ACHN (cell line): Measurements from ENCODE around the gene CRYBB3.

Source experiments
- DNase-seq: peaks from one replicate; pipeline ENCODE4 v3.0.0-alpha.2; 2015
- in situ Hi-C: cut with HindIII; loops from 2 replicates; pipeline ENCODE4 v1.10.0; 2017; ENCODE audit warnings: low sequenced_read_pairs, low pct_ligation_motif_present, low pct_unique_long_range_greater_than_20kb

Gene CRYBB3

GRCh38 chr22:25199731-25200520 is at the start of gene CRYBB3:
TSS of gene CRYBB3 (plus strand) at chr22:25199858. CDS start at chr22:25201397, 1,539 bp downstream.
- in situ Hi-C loops: no loop called here
- DNase-seq: no peak

- no peak for DNase-seq
- in situ Hi-C loops: no loop called here
Observed at GRCh38 chr22:25153961-25154666, 45.5 kb upstream of the CRYBB3 start.

GRCh38 chr22:25154667-25154999 is 45.0 kb upstream of the CRYBB3 start:
- in situ Hi-C loops: no loop called here
- DNase-seq: no peak

GRCh38 chr22:25156736-25157135 is 42.9 kb upstream of the CRYBB3 start:
- in situ Hi-C loops: no loop called here
- DNase-seq: no peak

DNA sequence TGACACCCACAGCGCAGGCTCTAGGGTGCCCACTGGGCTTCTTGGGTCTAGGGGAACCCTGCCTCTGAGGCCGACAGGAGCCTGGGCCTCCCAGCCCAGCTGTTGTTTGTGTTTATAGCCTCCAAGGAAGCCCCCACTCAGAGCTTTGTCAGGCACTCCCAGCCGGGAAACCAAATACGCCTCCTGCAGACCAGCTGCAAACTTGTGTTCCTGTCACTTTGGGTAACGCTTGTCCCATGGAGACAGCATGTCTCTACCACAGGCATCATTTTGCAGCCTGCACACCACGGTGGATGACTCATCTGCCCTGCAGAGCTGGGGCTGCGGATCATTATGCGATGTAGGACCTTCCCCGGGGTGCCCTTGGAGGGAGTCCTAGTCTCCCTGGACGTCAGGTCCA is 40.6 kb upstream of the CRYBB3 start:
- DNase-seq: no peak
- in situ Hi-C loops: no loop called here

GRCh38 chr22:25160120-25160996 is 39.3 kb upstream of the CRYBB3 start:
- in situ Hi-C loops: no loop called here
- no peak for DNase-seq

- in situ Hi-C loops: no loop called here
- DNase-seq: no peak
Observed at GRCh38 chr22:25161017-25161915, 38.4 kb upstream of the CRYBB3 start.

DNA sequence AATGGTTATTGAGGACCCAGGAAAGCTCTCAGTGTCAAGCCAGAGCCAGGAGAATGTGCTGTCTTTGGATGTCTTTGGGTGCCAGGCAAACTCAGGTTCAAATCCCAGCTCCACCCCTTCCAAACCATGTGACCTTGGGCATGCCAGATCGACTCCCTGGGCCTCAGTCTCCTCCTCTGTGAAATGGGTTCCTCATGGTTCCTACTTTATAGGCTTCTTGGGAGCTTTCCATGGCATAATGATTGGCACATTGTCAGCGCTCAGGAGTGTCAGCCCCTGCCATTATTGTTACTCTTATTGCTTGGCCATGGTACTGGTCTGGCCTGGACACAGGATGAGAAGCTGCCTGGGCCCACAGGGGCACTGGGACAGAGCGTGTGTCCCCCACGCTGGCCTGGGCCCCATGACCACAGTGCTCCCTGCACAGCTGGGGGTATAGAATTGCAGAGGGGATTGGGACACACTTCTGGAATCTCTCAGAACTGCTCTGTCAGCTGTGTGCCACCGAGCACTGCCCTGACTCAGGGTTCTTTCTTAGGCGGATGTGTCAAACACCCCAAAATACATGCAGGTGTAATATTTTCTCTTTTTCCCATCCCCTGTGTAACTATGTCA is 37.6 kb upstream of the CRYBB3 start:
- no peak for DNase-seq
- in situ Hi-C loops: no loop called here

DNA sequence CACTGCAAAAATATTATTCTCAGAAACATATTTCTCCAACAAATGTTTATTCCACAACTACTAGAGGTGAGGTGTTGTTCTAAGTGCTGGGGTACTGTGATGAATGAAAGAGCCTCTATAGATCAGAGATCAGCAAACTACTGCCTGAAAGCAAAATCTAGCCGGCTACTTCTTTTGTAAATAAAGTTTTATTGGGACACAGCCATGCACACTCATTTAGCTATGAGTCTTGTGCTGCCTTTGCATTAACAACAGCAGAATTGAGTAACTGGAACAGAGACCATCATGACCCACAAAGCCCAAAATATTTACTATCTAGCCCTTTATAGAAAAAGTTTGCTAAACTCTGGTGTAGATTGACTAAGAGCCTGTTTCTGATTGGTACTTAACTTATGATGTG is 37.1 kb upstream of the CRYBB3 start:
- in situ Hi-C loops: no loop called here

GRCh38 chr22:25165785-25166184 is 33.9 kb upstream of the CRYBB3 start:
- no peak for DNase-seq
- in situ Hi-C loops: no loop called here

More for the DNA sequence above, 37.1 kb upstream of the CRYBB3 start:
- no peak for DNase-seq

- in situ Hi-C loops: no loop called here
- no peak for DNase-seq
Observed at GRCh38 chr22:25166266-25167040, 33.2 kb upstream of the CRYBB3 start.

GRCh38 chr22:25167082-25167481 is 32.6 kb upstream of the CRYBB3 start:
- DNase-seq: no peak
- in situ Hi-C loops: no loop called here

GRCh38 chr22:25167834-25168601 is 31.6 kb upstream of the CRYBB3 start:
- DNase-seq: no peak
- in situ Hi-C loops: no loop called here

DNA sequence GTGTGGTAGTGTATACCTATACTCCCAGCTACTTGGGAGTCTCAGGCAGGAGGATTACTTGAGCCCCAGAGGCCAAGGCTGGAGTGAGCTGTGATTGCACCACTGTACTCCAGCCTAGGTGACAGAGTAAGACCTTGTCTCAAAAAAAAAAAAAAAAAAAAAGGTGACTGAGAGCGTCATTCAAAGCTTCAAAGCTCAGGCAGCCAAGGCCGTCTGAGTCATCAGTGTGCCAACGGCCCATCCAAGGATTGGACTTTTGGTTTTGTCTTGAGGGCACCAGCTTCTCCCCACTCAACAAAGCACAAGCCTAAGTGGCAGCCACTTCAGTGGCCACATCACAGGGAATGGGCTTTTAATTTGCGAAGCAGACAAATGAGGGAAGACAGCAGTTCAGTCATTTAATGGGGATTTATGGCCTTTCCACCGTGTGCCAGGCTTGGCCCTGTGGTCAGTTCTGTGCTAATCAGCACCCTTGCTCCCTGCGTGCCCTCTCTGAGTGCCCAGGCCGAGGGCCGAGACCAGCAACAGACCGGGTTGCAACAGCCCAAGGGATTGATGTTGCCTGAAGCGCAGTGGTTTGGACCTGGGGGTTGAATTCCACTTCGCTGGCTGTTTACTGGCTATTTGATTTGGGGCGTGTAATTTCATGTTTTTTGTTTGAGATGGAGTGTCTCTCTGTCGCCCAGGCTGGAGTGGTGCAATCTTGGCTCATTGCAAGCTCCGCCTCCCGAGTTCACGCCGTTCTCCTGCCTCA is 30.2 kb upstream of the CRYBB3 start:
- DNase-seq: no peak
- in situ Hi-C loops: no loop called here

- DNase-seq: no peak
- in situ Hi-C loops: no loop called here
Observed at GRCh38 chr22:25170426-25170980, 29.2 kb upstream of the CRYBB3 start.

GRCh38 chr22:25172153-25172552 is 27.5 kb upstream of the CRYBB3 start:
- DNase-seq: peak; percentile 24
- in situ Hi-C loops: no loop called here
